H9 (cell line): ENCODE data around the gene CACNA2D3. TPM values are rescaled to one million over a fixed set of nuclear protein-coding genes. Genes with fewer than 3 reads are reported as not detected.

Source experiments
- DNase-seq: peaks from one replicate; pipeline ENCODE4 v3.0.0-alpha.2; 2017
- H2AFZ ChIP-seq: one replicate; pipeline ENCODE4 v1.6.1; 2013; ENCODE audit warnings: mild to moderate bottlenecking, low read length, control low read depth, moderate library complexity
- H2AK5ac ChIP-seq: 2 replicates; pipeline ENCODE4 v1.6.1; 2013; ENCODE audit warnings: low read length, control low read depth, mixed read lengths; ENCODE audit not compliant: insufficient read length
- H2BK120ac ChIP-seq: one replicate; pipeline ENCODE4 v1.6.1; 2013; ENCODE audit warnings: low read depth, mild to moderate bottlenecking, low read length, control low read depth, inconsistent platforms; ENCODE audit not compliant: poor library complexity, severe bottlenecking
- H2BK12ac ChIP-seq: 2 replicates; pipeline ENCODE4 v1.6.1; 2013; ENCODE audit warnings: low read length, control low read depth, mixed read lengths, low read depth; ENCODE audit not compliant: insufficient read length
- H2BK15ac ChIP-seq: 2 replicates; pipeline ENCODE4 v1.6.1; 2013; ENCODE audit warnings: low read depth, low read length, control low read depth
- H2BK20ac ChIP-seq: one replicate; pipeline ENCODE4 v1.6.1; 2013; ENCODE audit warnings: low read depth, mild to moderate bottlenecking, low read length, control low read depth, inconsistent platforms; ENCODE audit not compliant: poor library complexity, severe bottlenecking
- H2BK5ac ChIP-seq: 2 replicates; pipeline ENCODE4 v1.6.1; 2013; ENCODE audit warnings: low read length, control low read depth, mixed read lengths; ENCODE audit not compliant: insufficient read length
- H3K14ac ChIP-seq: 2 replicates; pipeline ENCODE4 v1.6.1; 2013; ENCODE audit warnings: low read length, control low read depth; ENCODE audit not compliant: insufficient read depth
- H3K18ac ChIP-seq: 2 replicates; pipeline ENCODE4 v1.6.1; 2013; ENCODE audit warnings: low read depth, mild to moderate bottlenecking, mixed read lengths, low read length, control low read depth; ENCODE audit not compliant: insufficient read length
- H3K23ac ChIP-seq: 2 replicates; pipeline ENCODE4 v1.6.1; 2013; ENCODE audit warnings: low read length, control low read depth, mixed read lengths, low read depth; ENCODE audit not compliant: insufficient read length
- H3K23me2 ChIP-seq: 2 replicates; pipeline ENCODE4 v1.6.1; 2013; ENCODE audit warnings: low read depth, mild to moderate bottlenecking, mixed read lengths, low read length, control low read depth; ENCODE audit not compliant: insufficient read length, poor library complexity, severe bottlenecking
- H3K27ac ChIP-seq: 2 replicates; pipeline ENCODE4 v1.5.1; 2013; ENCODE audit warnings: low read length, control low read depth, mixed read lengths, low read depth; ENCODE audit not compliant: insufficient read length
- H3K27me3 ChIP-seq: 2 replicates; pipeline ENCODE4 v1.6.1; 2013; ENCODE audit warnings: low read length, control low read depth, inconsistent platforms; ENCODE audit not compliant: insufficient read depth
- H3K4ac ChIP-seq: 2 replicates; pipeline ENCODE4 v1.6.1; 2013; ENCODE audit warnings: low read depth, mild to moderate bottlenecking, control low read depth, inconsistent platforms, low read length, moderate library complexity
- H3K4me1 ChIP-seq: 2 replicates; pipeline ENCODE4 v1.6.1; 2013; ENCODE audit warnings: low read length, control low read depth, inconsistent platforms; ENCODE audit not compliant: insufficient read depth
- H3K4me2 ChIP-seq: 2 replicates; pipeline ENCODE4 v1.6.1; 2013; ENCODE audit warnings: low read length, control low read depth, mixed read lengths; ENCODE audit not compliant: insufficient read length, insufficient read depth
- H3K56ac ChIP-seq: 2 replicates; pipeline ENCODE4 v1.6.1; 2013; ENCODE audit warnings: low read depth, mild to moderate bottlenecking, mixed read lengths, low read length, control low read depth; ENCODE audit not compliant: insufficient read length
- H3K79me1 ChIP-seq: 2 replicates; pipeline ENCODE4 v1.6.1; 2013; ENCODE audit warnings: low read depth, mild to moderate bottlenecking, moderate library complexity, low read length, control low read depth, inconsistent platforms; ENCODE audit not compliant: insufficient read depth, poor library complexity, severe bottlenecking
- H3K79me2 ChIP-seq: 2 replicates; pipeline ENCODE4 v1.6.1; 2013; ENCODE audit warnings: low read length, control low read depth, inconsistent platforms; ENCODE audit not compliant: insufficient read depth
- H3K9ac ChIP-seq: 2 replicates; pipeline ENCODE4 v1.6.1; 2013; ENCODE audit warnings: low read length, control low read depth, mixed read lengths; ENCODE audit not compliant: insufficient read length; ENCODE audit errors: extremely low read depth
- H3K9me3 ChIP-seq: one replicate; pipeline ENCODE4 v1.6.1; 2013; ENCODE audit warnings: low read depth, low read length, inconsistent platforms; ENCODE audit not compliant: control insufficient read depth
- H3T11ph ChIP-seq: one replicate; pipeline ENCODE4 v1.6.1; 2013; ENCODE audit warnings: mild to moderate bottlenecking, low read length, control low read depth, inconsistent platforms
- H4K20me1 ChIP-seq: one replicate; pipeline ENCODE4 v1.6.1; 2013; ENCODE audit not compliant: control insufficient read depth, insufficient read length, insufficient read depth
- H4K5ac ChIP-seq: 2 replicates; pipeline ENCODE4 v1.6.1; 2013; ENCODE audit warnings: low read depth, mild to moderate bottlenecking, mixed read lengths, low read length, control low read depth; ENCODE audit not compliant: insufficient read length
- H4K8ac ChIP-seq: replicated peaks from 2 replicates; pipeline ENCODE4 v1.6.1; 2013; ENCODE audit warnings: low read length, control low read depth, mixed read lengths, low read depth; ENCODE audit not compliant: insufficient read length
- H4K91ac ChIP-seq: 2 replicates; pipeline ENCODE4 v1.6.1; 2013; ENCODE audit warnings: low read depth, mild to moderate bottlenecking, moderate library complexity, mixed read lengths, low read length, control low read depth; ENCODE audit not compliant: insufficient read length
- H3K27ac Mint-ChIP-seq, 3 experiments: 2 replicates in 2 of 3; 3 replicates in 1 of 3; pipeline ENCODE4 v1.8.0; 2020 to 2021; ENCODE audit warnings: mixed read lengths in 3 of 3, mild to moderate bottlenecking in 1 of 3, moderate library complexity in 1 of 3
- H3K27me3 Mint-ChIP-seq: 2 replicates; pipeline ENCODE4 v1.8.0; 2021; ENCODE audit warnings: low read depth, mild to moderate bottlenecking, moderate library complexity, mixed read lengths
- H3K36me3 Mint-ChIP-seq, 3 experiments: 2 replicates in 2 of 3; 3 replicates in 1 of 3; pipeline ENCODE4 v1.8.0; 2020 to 2021; ENCODE audit warnings: low read depth in 3 of 3, mixed read lengths in 3 of 3; ENCODE audit not compliant: insufficient read depth in 1 of 3
- H3K4me1 Mint-ChIP-seq, 2 experiments: 2 replicates each; pipeline ENCODE4 v1.8.0; 2020; ENCODE audit warnings: mixed read lengths in 2 of 2
- H3K4me3 Mint-ChIP-seq, 2 experiments: 2 replicates in 1 of 2; 3 replicates in 1 of 2; pipeline ENCODE4 v1.8.0; 2020 to 2021; ENCODE audit warnings: mild to moderate bottlenecking in 2 of 2, mixed read lengths in 2 of 2, moderate library complexity in 1 of 2
- H3K9me3 Mint-ChIP-seq, 2 experiments: 2 replicates in 1 of 2; 3 replicates in 1 of 2; pipeline ENCODE4 v1.8.0; 2020; ENCODE audit warnings: mild to moderate bottlenecking in 2 of 2, mixed read lengths in 2 of 2, moderate library complexity in 1 of 2
- CTCF ChIP-seq: fragments of 200-600 bp; sonication (generic); conservative IDR thresholded peaks from 3 replicates; pipeline ENCODE4 v1.8.0; 2021; ENCODE audit warnings: antibody characterized with exemption, mild to moderate bottlenecking
- WGBS: extraction: QIAGEN DNeasy Blood & Tissue Kit; methylation state at CpG from one replicate; pipeline ENCODE4 v1.1.7; 2013; ENCODE audit warnings: missing lambda C conversion rate, low lambda C conversion rate, mixed read lengths; ENCODE audit not compliant: insufficient read length; ENCODE audit errors: extremely low coverage; 5-methylcytosine and 5-hydroxymethylcytosine counted together
- total RNA-seq: library from RNA; stranded (reverse); gene quantifications from 2 replicates; pipeline ENCODE4 v1.2.1, GENCODE V29; 2021

Gene CACNA2D3
- total RNA-seq, 1 experiment from 2014 or later: 3.2 TPM

DNA sequence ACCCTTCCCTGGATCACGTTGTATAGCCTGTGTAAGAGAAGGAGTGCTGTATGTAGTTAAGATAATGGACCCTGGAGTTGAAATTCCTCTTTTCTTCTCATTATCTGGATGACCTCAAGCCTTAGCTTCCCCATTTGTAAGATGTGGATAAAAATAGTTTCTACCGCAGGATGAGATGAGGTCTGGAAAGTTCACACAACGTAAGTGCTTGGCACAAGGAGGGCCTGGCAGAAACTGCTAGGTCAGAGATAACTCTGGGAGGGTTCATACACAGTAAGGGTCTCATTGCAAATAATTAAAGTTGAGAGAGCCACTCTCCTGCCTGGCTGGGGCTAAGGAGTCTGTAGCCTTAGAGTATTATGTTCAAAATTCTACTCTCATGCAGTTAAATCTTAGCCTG is 591.1 kb downstream of the CACNA2D3 start:
- Histone ChIP-seq H2BK120ac (no peak overlapping the region), H3K18ac (no peak overlapping the region), H4K8ac (no peak overlapping the region), H3K23ac (no peak overlapping the region), H3K23me2 (no peaks in the 10 kb centered on the region), H3K4me2 (no peak overlapping the region), H3K14ac (no peak overlapping the region), H2BK15ac (no peak overlapping the region), H3K79me2 (no peaks in the 10 kb centered on the region; the same call in 1 of the 2 replicates), H4K20me1 (no peaks in the 10 kb centered on the region), H3K56ac (no peak overlapping the region), H2AK5ac (no peak overlapping the region), H3K4me1 (peaks cover 4% of the 10 kb centered on the region; the same call in 1 of the 2 replicates), H3K27me3 (no peaks in the 10 kb centered on the region), H4K5ac (no peak overlapping the region), H3K27ac (no peak overlapping the region), H3K9me3 (no peaks in the 10 kb centered on the region), H4K91ac (no peak overlapping the region), H3K9ac (no peak overlapping the region), H3T11ph (no peak overlapping the region), H2BK20ac (no peak overlapping the region), H3K4ac (no peak overlapping the region), H2BK12ac (no peak overlapping the region), H3K79me1 (no peaks in the 10 kb centered on the region), H2BK5ac (no peak overlapping the region), H2AFZ (no peak overlapping the region)
- no peak for TF ChIP-seq CTCF
- 0 out of 5 replicates have a peak, but pooled peaks cover 0 to 2% of the 10 kb centered on the region in 2 experiments for H3K9me3 Mint-ChIP-seq
- peaks cover 2 to 8% (median 7%) of the 10 kb centered on the region in 3 experiments; a peak in 5 of 7 replicates for H3K36me3 Mint-ChIP-seq
- WGBS: no CpG with 5 or more reads among the region's 3 CpGs
- H3K27ac Mint-ChIP-seq: no peak overlapping the region
- no peak for DNase-seq
- H3K27me3 Mint-ChIP-seq: no peaks in the 10 kb centered on the region; the same call in 1 of the 2 replicates
- no peak overlapping the region for H3K4me3 Mint-ChIP-seq
- H3K4me1 Mint-ChIP-seq: peaks cover 28 to 30% of the 10 kb centered on the region in 2 experiments
